Rectal smooth muscle tissue (tissue), 1 donor: ENCODE measurements around the gene MAGEB18.

Experiments
- H3K27ac ChIP-seq: one replicate; pipeline ENCODE4 v1.7.0; 2013; ENCODE audit warnings: low read depth, low read length, inconsistent platforms
- H3K27me3 ChIP-seq: one replicate; pipeline ENCODE4 v1.7.0; 2013; ENCODE audit warnings: low read length; ENCODE audit not compliant: control insufficient read depth, insufficient read depth
- H3K36me3 ChIP-seq: one replicate; pipeline ENCODE4 v1.7.0; 2013; ENCODE audit warnings: low read length; ENCODE audit not compliant: control insufficient read depth, insufficient read depth
- H3K4me1 ChIP-seq: one replicate; pipeline ENCODE4 v1.7.0; 2013; ENCODE audit warnings: low read length; ENCODE audit not compliant: control insufficient read depth, insufficient read depth
- H3K4me3 ChIP-seq: one replicate; pipeline ENCODE4 v1.7.0; 2013; ENCODE audit warnings: low read length
- H3K9ac ChIP-seq: one replicate; pipeline ENCODE4 v1.7.0; 2013; ENCODE audit warnings: low read length

The MAGEB18 gene

GRCh38 chrX:26138274-26138673, at the start of gene MAGEB18:
Gene MAGEB18, plus strand, starts transcription at chrX:26138343. Its CDS starts 643 bp downstream, at chrX:26138986.
- Histone ChIP-seq H3K27ac (no peak within 1 kb of the TSS), H3K27me3 (no peaks in the 10 kb centered on the region), H3K4me3 (no peak within 1 kb of the TSS), H3K36me3 (no peaks in the 10 kb centered on the region), H3K4me1 (no peaks in the 10 kb centered on the region), H3K9ac (no peak within 1 kb of the TSS)

GRCh38 chrX:26100421-26100920, 37.7 kb upstream of the MAGEB18 start:
- Histone ChIP-seq H3K27me3 (no peaks in the 10 kb centered on the region), H3K4me1 (no peaks in the 10 kb centered on the region), H3K4me3 (no peak overlapping the region), H3K36me3 (no peaks in the 10 kb centered on the region), H3K9ac (no peak overlapping the region), H3K27ac (no peak overlapping the region)

- Histone ChIP-seq H3K27ac (no peak overlapping the region), H3K4me3 (no peak overlapping the region), H3K9ac (no peak overlapping the region), H3K4me1 (no peaks in the 10 kb centered on the region), H3K27me3 (no peaks in the 10 kb centered on the region), H3K36me3 (no peaks in the 10 kb centered on the region)
Observed at GRCh38 chrX:26109142-26109541, 29.0 kb upstream of the MAGEB18 start.

GRCh38 chrX:26146024-26146423, 7.9 kb downstream of the MAGEB18 start:
- Histone ChIP-seq H3K27ac (no peak overlapping the region), H3K4me3 (no peak overlapping the region), H3K27me3 (no peaks in the 10 kb centered on the region), H3K4me1 (no peaks in the 10 kb centered on the region), H3K36me3 (no peaks in the 10 kb centered on the region), H3K9ac (no peak overlapping the region)

GRCh38 chrX:26160301-26160700, 22.2 kb downstream of the MAGEB18 start, which contains the start of gene MAGEB6B:
Gene MAGEB6B, plus strand, starts transcription at chrX:26160601. Its CDS starts 0 bp downstream, at chrX:26160601.
- Histone ChIP-seq H3K9ac (no peak within 1 kb of the TSS), H3K4me3 (no peak within 1 kb of the TSS), H3K27me3 (no peaks in the 10 kb centered on the region), H3K4me1 (no peaks in the 10 kb centered on the region), H3K36me3 (no peaks in the 10 kb centered on the region), H3K27ac (no peak within 1 kb of the TSS)
